GM13977 (cell line): ENCODE data around the gene HOXA11.

Experiments
- DNase-seq: peaks from one replicate; pipeline ENCODE4 v3.0.0; 2012; ENCODE audit warnings: low spot score
- in situ Hi-C: fragments of 300-500 bp; cut with MboI; formaldehyde crosslinking; loops from one replicate; pipeline ENCODE4 v1.12.0; 2022; ENCODE audit warnings: low sequenced_read_pairs, low pct_unique_long_range_greater_than_20kb, mixed read lengths, inconsistent platforms; ENCODE audit not compliant: unreplicated experiment
- TF ChIP-seq, protein P1 (sequence below): IDR thresholded peaks from 2 replicates; pipeline ENCODE4 v1.5.1; 2012; ENCODE audit warnings: mild to moderate bottlenecking, control low read depth; ENCODE audit not compliant: insufficient read depth; ENCODE audit errors: extremely low read depth, missing control alignments

Gene HOXA11

DNA sequence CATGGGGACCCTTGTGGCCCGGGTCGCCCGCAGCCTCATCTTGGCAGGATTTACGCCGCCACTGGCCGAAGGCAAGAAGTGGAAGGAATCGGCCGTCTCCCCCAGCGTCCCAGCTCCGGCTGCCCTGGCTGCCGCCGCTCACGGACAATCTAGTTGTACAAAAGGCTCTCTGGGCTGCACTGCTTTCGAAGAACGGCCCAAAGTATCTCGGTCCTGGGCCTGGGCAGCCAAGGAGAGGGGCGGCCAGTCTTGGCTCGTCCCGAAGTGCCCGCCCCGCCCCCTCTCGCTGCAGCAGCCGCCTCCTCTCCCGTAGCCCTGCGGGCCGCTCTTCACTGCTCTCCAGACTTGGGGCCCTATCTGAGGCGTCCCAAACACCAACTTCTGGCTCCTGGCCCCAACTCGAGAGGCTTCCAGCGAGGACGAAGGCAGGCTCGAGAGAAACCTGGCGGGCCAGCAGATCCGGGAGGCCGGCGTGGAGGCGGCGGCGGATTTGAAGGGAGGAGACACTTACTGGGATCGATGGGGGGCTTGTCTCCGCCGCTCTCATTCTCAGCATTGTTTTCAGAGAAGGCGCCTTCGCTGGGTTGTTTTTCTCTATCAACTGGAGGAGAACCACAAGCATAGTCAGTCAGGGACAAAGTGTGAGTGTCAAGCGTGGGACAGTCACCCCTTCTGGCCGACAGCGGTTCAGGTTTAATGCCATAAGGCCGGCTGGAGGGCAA, 20.5 kb downstream of the HOXA11 start:
- TF ChIP-seq, protein P1, sequence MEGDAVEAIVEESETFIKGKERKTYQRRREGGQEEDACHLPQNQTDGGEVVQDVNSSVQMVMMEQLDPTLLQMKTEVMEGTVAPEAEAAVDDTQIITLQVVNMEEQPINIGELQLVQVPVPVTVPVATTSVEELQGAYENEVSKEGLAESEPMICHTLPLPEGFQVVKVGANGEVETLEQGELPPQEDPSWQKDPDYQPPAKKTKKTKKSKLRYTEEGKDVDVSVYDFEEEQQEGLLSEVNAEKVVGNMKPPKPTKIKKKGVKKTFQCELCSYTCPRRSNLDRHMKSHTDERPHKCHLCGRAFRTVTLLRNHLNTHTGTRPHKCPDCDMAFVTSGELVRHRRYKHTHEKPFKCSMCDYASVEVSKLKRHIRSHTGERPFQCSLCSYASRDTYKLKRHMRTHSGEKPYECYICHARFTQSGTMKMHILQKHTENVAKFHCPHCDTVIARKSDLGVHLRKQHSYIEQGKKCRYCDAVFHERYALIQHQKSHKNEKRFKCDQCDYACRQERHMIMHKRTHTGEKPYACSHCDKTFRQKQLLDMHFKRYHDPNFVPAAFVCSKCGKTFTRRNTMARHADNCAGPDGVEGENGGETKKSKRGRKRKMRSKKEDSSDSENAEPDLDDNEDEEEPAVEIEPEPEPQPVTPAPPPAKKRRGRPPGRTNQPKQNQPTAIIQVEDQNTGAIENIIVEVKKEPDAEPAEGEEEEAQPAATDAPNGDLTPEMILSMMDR: no peak
- in situ Hi-C loops: loop anchor here (10.0 to 25.0 kb wide), 2 partner anchors 802 to 1310 kb away; no protein-coding TSS in a partner anchor
- DNase-seq: no peak

DNA sequence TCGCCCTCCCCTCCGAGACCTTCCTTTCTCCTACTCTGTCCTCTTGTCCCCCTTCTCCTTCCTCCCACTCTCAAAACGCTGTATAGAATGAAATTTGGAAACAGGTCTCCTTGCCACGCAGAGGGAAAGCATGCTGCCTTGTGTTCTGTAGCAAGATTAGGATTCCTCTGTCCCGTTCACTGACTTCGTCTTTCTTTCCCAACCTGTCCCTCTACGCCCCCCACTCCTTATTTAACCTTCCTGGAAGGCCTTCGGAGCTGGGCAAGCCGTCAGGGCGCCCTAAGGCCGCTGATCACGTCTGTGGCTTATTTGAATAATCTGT, 21.0 kb downstream of the HOXA11 start:
- in situ Hi-C loops: loop anchor here (10.0 to 25.0 kb wide), 2 partner anchors 802 to 1309 kb away; no protein-coding TSS in a partner anchor
- no peak for DNase-seq

GRCh38 chr7:27163288-27164044, 21.6 kb downstream of the HOXA11 start:
- DNase-seq: no peak
- in situ Hi-C loops: loop anchor here (10.0 to 25.0 kb wide), 2 partner anchors 801 to 1309 kb away; no protein-coding TSS in a partner anchor
- TF ChIP-seq, protein P1: no peak

More for the DNA sequence above, 21.0 kb downstream of the HOXA11 start:
- TF ChIP-seq, protein P1: no peak

GRCh38 chr7:27162561-27163287, 22.3 kb downstream of the HOXA11 start:
- in situ Hi-C loops: loop anchor here (10.0 to 25.0 kb wide), 2 partner anchors 800 to 1308 kb away; no protein-coding TSS in a partner anchor
- DNase-seq: no peak
- TF ChIP-seq, protein P1: no peak

- TF ChIP-seq, protein P1: no peak
- in situ Hi-C loops: loop anchor here (10.0 to 25.0 kb wide), 2 partner anchors 800 to 1307 kb away; no protein-coding TSS in a partner anchor
- DNase-seq: no peak
Measured at GRCh38 chr7:27161721-27162560, 23.1 kb downstream of the HOXA11 start.
